Natural killer cell (primary cell): ENCODE data around the gene MRPL20. TPM values are rescaled to one million over a fixed set of nuclear protein-coding genes. Genes with fewer than 3 reads are reported as not detected.

Experiments
- ATAC-seq, 3 donors: fragments of 150-1000 bp in 2 of 3; fragments of 200-7000 bp in 1 of 3; cut with Tn5 transposase; 1 replicate in 1 of 3; 2 replicates in 2 of 3; pipeline ENCODE4 v1.10.0; 2021; ENCODE audit warnings: mild to moderate bottlenecking in 2 of 3, moderate library complexity in 2 of 3
- DNase-seq, 2 donors: peaks; one replicate each; pipeline versions ENCODE4 v3.0.0 to v3.0.0-alpha.2; 2013 to 2021; ENCODE audit warnings: mixed read lengths in 1 of 2
- H3K27ac ChIP-seq: one replicate; pipeline ENCODE4 v1.5.1; 2013; ENCODE audit warnings: mild to moderate bottlenecking, low read length
- H3K27me3 ChIP-seq: one replicate; pipeline ENCODE4 v1.6.1; 2013; ENCODE audit warnings: low read length; ENCODE audit not compliant: control insufficient read depth, insufficient read depth
- H3K36me3 ChIP-seq: one replicate; pipeline ENCODE4 v1.6.1; 2013; ENCODE audit warnings: low read length; ENCODE audit not compliant: control insufficient read depth, insufficient read depth
- H3K4me1 ChIP-seq: one replicate; pipeline ENCODE4 v1.6.1; 2013; ENCODE audit warnings: low read length; ENCODE audit not compliant: control insufficient read depth, insufficient read depth
- H3K4me3 ChIP-seq: one replicate; pipeline ENCODE4 v1.5.1; 2013; ENCODE audit warnings: low read length
- H3K9me3 ChIP-seq: one replicate; pipeline ENCODE4 v1.6.1; 2013; ENCODE audit warnings: low read length; ENCODE audit not compliant: control insufficient read depth, insufficient read depth
- H3K27ac Mint-ChIP-seq, 2 donors: one replicate each; pipeline ENCODE4 v1.8.0; 2022; ENCODE audit warnings: mild to moderate bottlenecking in 2 of 2, mixed read lengths in 2 of 2, moderate library complexity in 1 of 2
- H3K27me3 Mint-ChIP-seq, 2 donors: one replicate each; pipeline ENCODE4 v1.8.0; 2022; ENCODE audit warnings: low read depth in 2 of 2, mixed read lengths in 2 of 2
- H3K36me3 Mint-ChIP-seq: one replicate; pipeline ENCODE4 v1.8.0; 2022; ENCODE audit warnings: mixed read lengths
- H3K4me1 Mint-ChIP-seq, 2 donors: one replicate each; pipeline ENCODE4 v1.8.0; 2022; ENCODE audit warnings: mixed read lengths in 2 of 2
- H3K4me3 Mint-ChIP-seq: one replicate; pipeline ENCODE4 v1.8.0; 2022; ENCODE audit warnings: mild to moderate bottlenecking, moderate library complexity, mixed read lengths
- H3K9me3 Mint-ChIP-seq, 2 donors: one replicate each; pipeline ENCODE4 v1.8.0; 2022; ENCODE audit warnings: mixed read lengths in 2 of 2
- WGBS: methylation state at CpG from one replicate; pipeline ENCODE4 v1.1.7; 2013; ENCODE audit warnings: missing lambda C conversion rate; ENCODE audit not compliant: insufficient coverage; 5-methylcytosine and 5-hydroxymethylcytosine counted together
- intact Hi-C: fragments of 100-400 bp; cut with micrococcal nuclease; formaldehyde crosslinking; loops from one replicate; pipeline ENCODE4 v1.14.2; 2022
- total RNA-seq, 4 donors: library from RNA; stranded (reverse); fragments of 120-200 nt in 1 of 4; gene quantifications; one replicate each; pipeline versions ENCODE4 v1.2.3 to v1.2.4, GENCODE V29; 2013 to 2022
- TF ChIP-seq, protein P1 (sequence below): fragments of 200-600 bp; IDR thresholded peaks from one replicate; pipeline ENCODE4 v1.8.0; 2022; ENCODE audit warnings: antibody characterized with exemption

MRPL20 gene
- total RNA-seq, 3 donors from 2014 or later (not counting 1 experiment from before 2014, with no cell fraction given), result 90.9 to 111 (median 92.7) TPM

- WGBS, result 92% methylated on average over 7 of the region's 7 CpGs
- Histone ChIP-seq H3K4me3 (no peak overlapping the region), H3K4me1 (peaks cover 47% of the 10 kb centered on the region), H3K9me3 (no peaks in the 10 kb centered on the region), H3K36me3 (peaks cover 49% of the 10 kb centered on the region), H3K27ac (no peak overlapping the region), H3K27me3 (no peaks in the 10 kb centered on the region)
- Mint-ChIP-seq H3K27ac (peak overlapping the region; percentile 86 to 94), H3K4me1 (peaks cover 29 to 50% of the 10 kb centered on the region in 2 donors), H3K36me3 (no peaks in the 10 kb centered on the region), H3K4me3 (peak overlapping the region; percentile 9), H3K27me3 (no peaks in the 10 kb centered on the region), H3K9me3 (no peaks in the 10 kb centered on the region)
- intact Hi-C loops, result no loop called here
- TF ChIP-seq, protein P1, sequence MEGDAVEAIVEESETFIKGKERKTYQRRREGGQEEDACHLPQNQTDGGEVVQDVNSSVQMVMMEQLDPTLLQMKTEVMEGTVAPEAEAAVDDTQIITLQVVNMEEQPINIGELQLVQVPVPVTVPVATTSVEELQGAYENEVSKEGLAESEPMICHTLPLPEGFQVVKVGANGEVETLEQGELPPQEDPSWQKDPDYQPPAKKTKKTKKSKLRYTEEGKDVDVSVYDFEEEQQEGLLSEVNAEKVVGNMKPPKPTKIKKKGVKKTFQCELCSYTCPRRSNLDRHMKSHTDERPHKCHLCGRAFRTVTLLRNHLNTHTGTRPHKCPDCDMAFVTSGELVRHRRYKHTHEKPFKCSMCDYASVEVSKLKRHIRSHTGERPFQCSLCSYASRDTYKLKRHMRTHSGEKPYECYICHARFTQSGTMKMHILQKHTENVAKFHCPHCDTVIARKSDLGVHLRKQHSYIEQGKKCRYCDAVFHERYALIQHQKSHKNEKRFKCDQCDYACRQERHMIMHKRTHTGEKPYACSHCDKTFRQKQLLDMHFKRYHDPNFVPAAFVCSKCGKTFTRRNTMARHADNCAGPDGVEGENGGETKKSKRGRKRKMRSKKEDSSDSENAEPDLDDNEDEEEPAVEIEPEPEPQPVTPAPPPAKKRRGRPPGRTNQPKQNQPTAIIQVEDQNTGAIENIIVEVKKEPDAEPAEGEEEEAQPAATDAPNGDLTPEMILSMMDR, result no peak
- no peak for DNase-seq
- ATAC-seq, result no peak
These were observed 5.6 kb downstream of the MRPL20 start for GRCh38 chr1:1401457-1402010.

DNA sequence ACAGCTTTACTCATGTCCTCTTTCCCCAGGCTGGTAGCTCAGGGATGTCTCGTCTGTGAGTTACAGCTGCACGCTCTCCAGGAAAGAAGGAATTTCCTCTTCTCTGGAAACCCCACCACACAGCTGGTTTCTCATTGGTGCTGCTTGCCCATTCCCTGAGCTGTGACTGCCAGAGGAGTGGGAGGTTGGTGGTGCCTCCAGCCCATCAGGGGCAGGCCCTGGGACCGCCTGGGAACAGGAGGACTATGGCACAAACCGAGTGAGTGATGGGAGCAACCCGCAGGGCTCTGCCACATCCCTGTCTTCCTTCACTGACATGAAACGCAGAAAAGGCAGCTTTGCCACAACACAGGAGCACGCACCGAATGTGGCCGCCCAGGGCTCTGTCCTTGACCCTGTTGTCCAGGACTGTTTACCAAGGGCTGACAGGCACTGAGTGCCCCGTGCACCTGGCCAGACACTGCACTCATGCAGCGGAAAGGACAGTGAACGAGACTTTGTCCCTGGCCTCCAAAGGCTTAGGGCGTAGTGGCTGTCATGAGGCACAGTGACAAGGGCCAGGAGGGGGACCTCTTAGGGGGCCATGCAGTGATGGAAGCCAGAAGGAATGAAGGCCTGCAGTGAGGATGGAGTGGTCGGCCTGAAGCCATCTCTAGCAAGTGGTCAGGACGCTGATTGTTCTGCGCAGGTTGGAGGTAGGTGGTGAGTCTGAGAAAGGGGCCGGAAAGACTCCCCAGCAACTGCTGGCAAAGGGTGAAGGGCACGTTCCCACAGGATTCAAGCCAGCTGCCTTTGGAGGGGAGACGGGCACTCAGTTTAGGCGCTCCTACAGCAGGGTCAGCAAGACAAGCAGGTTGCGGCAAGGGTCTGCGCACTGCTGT, 6.3 kb downstream of the MRPL20 start:
- no peaks in the 10 kb centered on the region for H3K9me3 ChIP-seq
- H3K27ac ChIP-seq, result peak overlapping the region; percentile 92
- 92% methylated on average over 22 of the region's 22 CpGs for WGBS
- Mint-ChIP-seq H3K36me3 (no peaks in the 10 kb centered on the region), H3K27ac (peak overlapping the region; percentile 86 to 94), H3K9me3 (no peaks in the 10 kb centered on the region), H3K27me3 (no peaks in the 10 kb centered on the region), H3K4me3 (peak overlapping the region; percentile 93), H3K4me1 (peaks cover 29 to 44% of the 10 kb centered on the region in 2 donors)
- no peaks in the 10 kb centered on the region for H3K27me3 ChIP-seq
- peaks cover 40% of the 10 kb centered on the region for H3K4me1 ChIP-seq
- TF ChIP-seq, protein P1, result no peak
- no peak overlapping the region for H3K4me3 ChIP-seq
- DNase-seq, result no peak
- intact Hi-C loops, result no loop called here
- H3K36me3 ChIP-seq, result peaks cover 50% of the 10 kb centered on the region
- ATAC-seq, result no peak

- Mint-ChIP-seq H3K9me3 (no peaks in the 10 kb centered on the region), H3K4me1 (peaks cover 29 to 46% of the 10 kb centered on the region in 2 donors), H3K27me3 (no peaks in the 10 kb centered on the region), H3K4me3 (peak overlapping the region; percentile 93), H3K27ac (peak overlapping the region; percentile 86 to 94), H3K36me3 (peaks cover 2% of the 10 kb centered on the region)
- Histone ChIP-seq H3K9me3 (no peaks in the 10 kb centered on the region), H3K36me3 (peaks cover 50% of the 10 kb centered on the region), H3K27ac (peak overlapping the region; percentile 92), H3K27me3 (no peaks in the 10 kb centered on the region), H3K4me1 (peaks cover 32% of the 10 kb centered on the region), H3K4me3 (peak overlapping the region; percentile 100)
- TF ChIP-seq, protein P1, result no peak
- 5% methylated on average over 34 of the region's 34 CpGs for WGBS
- intact Hi-C loops, result loop anchor here (1.0 kb wide), 2 partner anchors 7 to 25 kb away; partner anchors contain the start of genes AURKAIP1 and MRPL20
- ATAC-seq, result no peak
- DNase-seq, result peak in 1 of 2 donors; percentile 49
These were observed 7.1 kb downstream of the MRPL20 start for GRCh38 chr1:1399872-1400575.
